Endothelial cell of umbilical vein (primary cell): ENCODE measurements around the gene MED25.

Source experiments
- EZH2 ChIP-seq: IDR thresholded peaks from 2 replicates; pipeline ENCODE4 v1.6.1; 2012; ENCODE audit warnings: borderline replicate concordance, low read depth, mild to moderate bottlenecking, moderate library complexity, low read length, inconsistent platforms; ENCODE audit not compliant: severe bottlenecking
- GATA2 ChIP-seq: IDR thresholded peaks from 2 replicates; pipeline ENCODE4 v1.7.0; 2011; ENCODE audit warnings: low read depth, mild to moderate bottlenecking, moderate library complexity, mixed read lengths, low read length; ENCODE audit not compliant: insufficient read length, insufficient read depth
- POLR2A ChIP-seq: IDR thresholded peaks from 2 replicates; pipeline ENCODE4 v1.6.1; 2012; ENCODE audit warnings: low read depth, mild to moderate bottlenecking, control low read depth, low read length
- TF ChIP-seq, protein P1 (sequence below), 2 donors: IDR thresholded peaks; 1 replicate in 1 of 2; 2 replicates in 1 of 2; pipeline ENCODE4 v1.5.1; 2011; ENCODE audit warnings: low read length in 2 of 2, mild to moderate bottlenecking in 2 of 2, moderate library complexity in 2 of 2, control low read depth in 1 of 2, inconsistent platforms in 1 of 2, low read depth in 1 of 2; ENCODE audit not compliant: insufficient read depth in 1 of 2; ENCODE audit errors: extremely low read depth in 1 of 2
- TF ChIP-seq, protein P2 (sequence below): IDR thresholded peaks from 2 replicates; pipeline ENCODE4 v1.6.1; 2011; ENCODE audit not compliant: insufficient read depth, insufficient read length

DNA sequence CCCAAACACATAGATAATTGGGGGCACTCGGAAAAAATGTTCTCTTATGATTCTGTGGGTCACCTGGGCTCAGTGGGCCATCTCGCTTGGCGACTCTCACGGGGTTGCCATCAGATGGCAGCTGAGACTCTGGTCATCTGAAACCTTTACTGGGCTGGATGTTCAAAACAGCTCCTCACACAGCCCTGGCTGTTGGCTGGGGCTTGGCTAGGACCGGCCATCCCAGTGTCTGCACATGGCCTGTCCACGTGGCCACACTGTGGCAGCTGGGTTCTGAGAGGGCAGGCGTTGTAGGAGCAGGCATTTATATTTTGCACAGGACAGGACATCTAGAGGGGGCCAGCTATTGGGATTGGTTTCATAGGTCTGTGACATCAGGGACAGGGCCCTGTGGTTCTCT is 15.5 kb downstream of the MED25 start:
- no peak for TF ChIP-seq EZH2
- TF ChIP-seq POLR2A, result no peak
- TF ChIP-seq, protein P1, sequence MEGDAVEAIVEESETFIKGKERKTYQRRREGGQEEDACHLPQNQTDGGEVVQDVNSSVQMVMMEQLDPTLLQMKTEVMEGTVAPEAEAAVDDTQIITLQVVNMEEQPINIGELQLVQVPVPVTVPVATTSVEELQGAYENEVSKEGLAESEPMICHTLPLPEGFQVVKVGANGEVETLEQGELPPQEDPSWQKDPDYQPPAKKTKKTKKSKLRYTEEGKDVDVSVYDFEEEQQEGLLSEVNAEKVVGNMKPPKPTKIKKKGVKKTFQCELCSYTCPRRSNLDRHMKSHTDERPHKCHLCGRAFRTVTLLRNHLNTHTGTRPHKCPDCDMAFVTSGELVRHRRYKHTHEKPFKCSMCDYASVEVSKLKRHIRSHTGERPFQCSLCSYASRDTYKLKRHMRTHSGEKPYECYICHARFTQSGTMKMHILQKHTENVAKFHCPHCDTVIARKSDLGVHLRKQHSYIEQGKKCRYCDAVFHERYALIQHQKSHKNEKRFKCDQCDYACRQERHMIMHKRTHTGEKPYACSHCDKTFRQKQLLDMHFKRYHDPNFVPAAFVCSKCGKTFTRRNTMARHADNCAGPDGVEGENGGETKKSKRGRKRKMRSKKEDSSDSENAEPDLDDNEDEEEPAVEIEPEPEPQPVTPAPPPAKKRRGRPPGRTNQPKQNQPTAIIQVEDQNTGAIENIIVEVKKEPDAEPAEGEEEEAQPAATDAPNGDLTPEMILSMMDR (IDR thresholded peaks at IDR 0.05; ENCODE audit: extremely low read depth in 1 of 2, insufficient read depth in 1 of 2, low read depth in 1 of 2, low read length in 2 of 2), result no peak
- TF ChIP-seq, protein P2, sequence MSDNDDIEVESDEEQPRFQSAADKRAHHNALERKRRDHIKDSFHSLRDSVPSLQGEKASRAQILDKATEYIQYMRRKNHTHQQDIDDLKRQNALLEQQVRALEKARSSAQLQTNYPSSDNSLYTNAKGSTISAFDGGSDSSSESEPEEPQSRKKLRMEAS, result no peak
- TF ChIP-seq GATA2, result no peak
